OCI-LY3 (cell line): ENCODE measurements around the gene PPP2R5B.

Experiments
- H2AFZ ChIP-seq: fragments of 200-600, 300-600 bp; shearing (Covaris generic); 2 replicates; pipeline ENCODE4 v1.6.0; 2014; ENCODE audit warnings: antibody characterized with exemption, low read depth, low read length
- H3K27ac ChIP-seq: fragments of 200-600, 300-600 bp; sonication (generic); 2 replicates; pipeline ENCODE4 v1.5.1; 2014; ENCODE audit warnings: mild to moderate bottlenecking, low read length, moderate library complexity, mixed read lengths
- H3K27me3 ChIP-seq: fragments of 200-600, 300-600 bp; sonication (generic); 2 replicates; pipeline ENCODE4 v1.6.1; 2014; ENCODE audit warnings: low read depth, low read length, mixed read lengths
- H3K36me3 ChIP-seq: fragments of 200-600, 300-600 bp; sonication (generic); replicated peaks from 2 replicates; pipeline ENCODE3; 2014; ENCODE audit warnings: low read depth, low read length, mixed read lengths
- H3K4me1 ChIP-seq: fragments of 300-600, 200-600 bp; sonication (generic); 2 replicates; pipeline ENCODE4 v1.6.1; 2014; ENCODE audit warnings: low read length, mixed read lengths
- H3K4me2 ChIP-seq: fragments of 200-600, 300-600 bp; sonication (generic); 2 replicates; pipeline ENCODE4 v1.6.1; 2014; ENCODE audit warnings: low read length, mixed read lengths
- H3K4me3 ChIP-seq: fragments of 300-600, 200-600 bp; sonication (generic); 2 replicates; pipeline ENCODE4 v1.5.1; 2014; ENCODE audit warnings: antibody characterized with exemption, mild to moderate bottlenecking, low read length, moderate library complexity
- H3K79me2 ChIP-seq: fragments of 300-600, 200-600 bp; shearing (Covaris generic); 2 replicates; pipeline ENCODE4 v1.6.1; 2014; ENCODE audit warnings: mild to moderate bottlenecking, low read length, mixed read lengths
- H3K9ac ChIP-seq: fragments of 300-600, 200-600 bp; shearing (Covaris generic); 2 replicates; pipeline ENCODE4 v1.6.0; 2014; ENCODE audit warnings: mild to moderate bottlenecking, low read length, moderate library complexity
- H3K9me3 ChIP-seq: fragments of 200-600, 300-600 bp; shearing (Covaris generic); 2 replicates; pipeline ENCODE4 v1.6.1; 2014; ENCODE audit warnings: low read length, mixed read lengths; ENCODE audit not compliant: insufficient read depth
- H4K20me1 ChIP-seq: fragments of 200-600, 300-600 bp; sonication (generic); 2 replicates; pipeline ENCODE4 v1.6.1; 2016; ENCODE audit warnings: low read length, mixed read lengths; ENCODE audit not compliant: insufficient read depth
- CTCF ChIP-seq: fragments of 200-600, 300-600 bp; sonication (generic); IDR thresholded peaks from 2 replicates; pipeline ENCODE4 v1.5.1; 2014; ENCODE audit warnings: antibody characterized with exemption, low read length, low read depth
- EZH2phosphoT487 ChIP-seq: fragments of 200-600 bp; shearing (Covaris generic); IDR thresholded peaks from 2 replicates; pipeline ENCODE4 v1.6.1; 2018; ENCODE audit warnings: antibody characterized with exemption, mixed run types, low read depth

PPP2R5B gene

DNA sequence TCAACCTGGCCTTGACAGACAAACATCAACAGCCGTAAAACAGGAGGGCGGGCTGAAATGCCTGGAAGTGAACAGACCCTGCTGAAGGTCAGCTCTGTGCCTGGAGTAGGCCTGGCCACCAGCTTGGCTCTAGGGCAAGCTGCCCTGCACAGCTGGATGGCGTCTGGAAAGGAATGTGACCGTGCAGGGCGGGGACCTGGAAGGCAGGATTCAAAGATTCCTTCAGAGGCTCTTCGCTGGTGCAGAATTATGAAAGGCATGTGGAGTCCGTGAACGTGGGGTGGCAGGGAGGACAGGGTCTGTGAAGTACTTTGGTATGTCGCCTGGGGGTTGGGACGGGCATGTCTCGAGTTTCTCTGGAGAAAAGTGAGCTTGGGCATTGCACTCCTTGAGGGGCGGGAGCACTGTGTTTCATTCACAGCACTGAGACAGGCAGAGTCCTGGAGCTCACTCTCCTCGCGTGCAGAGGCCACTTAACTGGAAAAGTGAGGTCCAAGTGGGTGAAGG, 47.6 kb upstream of the PPP2R5B start:
- peaks cover 45% of the 10 kb centered on the region for H3K4me1 ChIP-seq
- H3K4me2 ChIP-seq: peak overlapping the region; percentile 95
- H3K36me3 ChIP-seq: peaks cover 48% of the 10 kb centered on the region
- TF ChIP-seq CTCF: no peak
- no peak for TF ChIP-seq EZH2phosphoT487
- no peaks in the 10 kb centered on the region for H3K27me3 ChIP-seq
- no peak overlapping the region for H2AFZ ChIP-seq
- H3K9ac ChIP-seq: peak overlapping the region; percentile 87
- H3K79me2 ChIP-seq: peaks cover 63% of the 10 kb centered on the region
- no peak overlapping the region for H3K27ac ChIP-seq
- H3K4me3 ChIP-seq: peak overlapping the region; percentile 82
- H3K9me3 ChIP-seq: no peaks in the 10 kb centered on the region
- peaks cover 51% of the 10 kb centered on the region for H4K20me1 ChIP-seq

DNA sequence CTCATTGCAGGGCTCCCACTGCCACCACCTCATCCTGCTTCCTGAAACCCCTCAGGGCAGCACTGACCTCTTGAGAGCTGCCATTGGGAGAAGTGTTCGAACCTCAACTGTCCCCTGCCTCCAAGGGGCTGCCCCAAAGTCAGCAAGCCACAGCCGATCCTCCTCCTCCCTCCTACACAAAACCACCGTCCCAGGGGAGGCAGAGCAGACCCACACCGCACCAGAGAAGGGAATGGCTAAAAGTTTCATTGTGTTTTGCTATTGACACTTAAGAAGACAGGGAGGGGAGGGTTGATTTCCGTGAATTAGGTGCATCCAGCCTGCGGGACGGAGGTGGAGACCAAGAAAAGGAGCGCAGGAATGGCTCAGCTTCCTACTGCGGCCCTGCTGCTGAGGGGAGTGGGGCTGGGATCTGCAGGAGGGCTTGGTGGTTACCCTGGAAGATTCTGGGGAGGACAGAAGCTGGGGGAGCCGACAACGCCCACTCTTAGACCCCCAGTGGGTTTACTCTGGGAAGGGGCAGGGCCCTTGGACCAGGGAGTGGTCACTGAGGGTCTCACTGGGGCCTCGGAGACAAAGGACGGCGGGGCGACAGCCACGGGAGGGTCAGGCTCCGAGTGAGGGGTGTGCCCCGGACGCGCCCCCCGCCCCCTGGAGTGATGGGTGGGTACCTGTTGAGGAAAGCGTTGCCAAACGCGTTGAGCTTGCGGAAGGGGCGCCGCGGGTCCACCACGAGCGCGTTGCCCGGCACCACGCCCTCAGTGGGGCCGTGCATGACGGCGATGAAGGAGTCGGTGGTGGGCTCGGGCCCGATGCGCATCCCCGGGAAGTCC, 46.9 kb upstream of the PPP2R5B start:
- TF ChIP-seq EZH2phosphoT487 (no peak), CTCF (no peak)
- peaks cover 61% of the 10 kb centered on the region for H3K79me2 ChIP-seq
- H3K36me3 ChIP-seq: peaks cover 43% of the 10 kb centered on the region
- H3K4me3 ChIP-seq: peak overlapping the region; percentile 82
- H3K4me2 ChIP-seq: peak overlapping the region; percentile 95
- H4K20me1 ChIP-seq: peaks cover 46% of the 10 kb centered on the region
- peaks cover 45% of the 10 kb centered on the region for H3K4me1 ChIP-seq
- no peaks in the 10 kb centered on the region for H3K27me3 ChIP-seq
- H2AFZ ChIP-seq: no peak overlapping the region
- no peaks in the 10 kb centered on the region for H3K9me3 ChIP-seq
- H3K27ac ChIP-seq: peak overlapping the region; percentile 33
- H3K9ac ChIP-seq: peak overlapping the region; percentile 87

- Histone ChIP-seq H3K79me2 (peaks cover 55% of the 10 kb centered on the region), H3K27ac (peak overlapping the region; percentile 33)
- TF ChIP-seq CTCF (no peak), EZH2phosphoT487 (no peak)
Measured at GRCh38 chr11:64878223-64878493, 46.3 kb upstream of the PPP2R5B start.

GRCh38 chr11:64878494-64879243, 45.8 kb upstream of the PPP2R5B start, which contains the start of gene EHD1:
EHD1 (minus strand) TSS chr11:64878621; CDS start chr11:64878464, 157 bp downstream.
- H4K20me1 ChIP-seq: peaks cover 36% of the 10 kb centered on the region
- no peak within 1 kb of the TSS for H2AFZ ChIP-seq
- H3K79me2 ChIP-seq: peaks cover 52% of the 10 kb centered on the region

More at GRCh38 chr11:64878223-64878493, 46.3 kb upstream of the PPP2R5B start:
- peaks cover 40% of the 10 kb centered on the region for H4K20me1 ChIP-seq
- H3K4me2 ChIP-seq: peak overlapping the region; percentile 95
- no peak overlapping the region for H2AFZ ChIP-seq
- H3K4me1 ChIP-seq: peaks cover 41% of the 10 kb centered on the region
- H3K9ac ChIP-seq: peak overlapping the region; percentile 87
- H3K27me3 ChIP-seq: no peaks in the 10 kb centered on the region
- peaks cover 37% of the 10 kb centered on the region for H3K36me3 ChIP-seq
- H3K9me3 ChIP-seq: no peaks in the 10 kb centered on the region
- peak overlapping the region; percentile 82 for H3K4me3 ChIP-seq

More at GRCh38 chr11:64878494-64879243, 45.8 kb upstream of the PPP2R5B start, which contains the start of gene EHD1:
- H3K9me3 ChIP-seq: no peaks in the 10 kb centered on the region
- peaks cover 38% of the 10 kb centered on the region for H3K4me1 ChIP-seq
- H3K36me3 ChIP-seq: peaks cover 33% of the 10 kb centered on the region
- H3K27me3 ChIP-seq: no peaks in the 10 kb centered on the region
- H3K9ac ChIP-seq: peak within 1 kb of the TSS; percentile 99
- H3K4me3 ChIP-seq: peak within 1 kb of the TSS; percentile 88
- peak; percentile 59 for TF ChIP-seq CTCF
- TF ChIP-seq EZH2phosphoT487: no peak
- peak within 1 kb of the TSS; percentile 98 for H3K4me2 ChIP-seq
- H3K27ac ChIP-seq: peak within 1 kb of the TSS; percentile 92
